Measurements from ENCODE around the gene NCKAP5L. TPM values are rescaled to one million over a fixed set of nuclear protein-coding genes. Genes with fewer than 3 reads are reported as not detected.

Gene NCKAP5L
- polyA plus RNA-seq, 1 donor (not counting 4 experiments of a cell fraction or from before 2014, with no cell fraction given) = 3.9 TPM

DNA sequence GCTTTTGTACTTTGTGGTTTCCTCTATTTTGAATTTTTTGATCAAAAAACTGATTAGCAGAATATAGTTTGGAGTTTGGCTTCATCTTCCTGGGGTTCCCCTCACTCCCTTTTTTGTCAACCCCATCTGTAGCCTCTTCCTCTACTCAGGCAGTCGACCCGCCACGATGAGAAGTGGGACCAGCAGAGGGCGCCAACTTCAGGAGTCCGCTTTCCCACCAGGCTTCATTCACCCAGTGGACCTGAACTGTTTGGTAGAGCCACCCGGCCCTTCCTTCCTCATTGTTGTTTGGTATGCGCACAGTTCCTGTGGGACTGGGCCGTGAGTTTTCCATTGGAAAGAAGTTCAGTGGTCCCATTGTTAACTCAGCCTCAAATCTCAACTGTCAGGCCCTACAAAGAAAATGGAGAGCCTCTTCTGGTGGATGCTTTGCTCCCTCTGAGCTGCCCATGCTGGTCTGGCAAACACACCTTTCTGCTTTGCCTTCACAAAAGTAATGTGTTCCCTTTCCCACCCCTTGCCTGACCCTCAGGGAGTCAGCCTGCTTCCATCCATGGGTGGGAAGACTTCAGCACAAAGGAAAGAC lies 65.1 kb downstream of the NCKAP5L start:
- Histone ChIP-seq H3K9me3 (ENCODE audit: control insufficient read depth, low read depth, low read length) (no peaks in the 10 kb centered on the region), H3K36me3 (ENCODE audit: control insufficient read depth in 2 of 2, extremely low read depth in 1 of 2, insufficient read depth in 2 of 2, low read length in 2 of 2) (peaks cover 46 to 48% of the 10 kb centered on the region in 2 experiments), H3K9ac (ENCODE audit: control insufficient read depth, extremely low read depth, insufficient read depth, low read length) (no peak overlapping the region), H3K79me2 (ENCODE audit: control insufficient read depth, insufficient read depth, low read length) (peaks cover 2% of the 10 kb centered on the region), H3K27me3 (ENCODE audit: control insufficient read depth, extremely low read depth, insufficient read depth, low read length) (no peaks in the 10 kb centered on the region), H3K4me2 (ENCODE audit: control insufficient read depth, extremely low read depth, insufficient read depth, low read depth, low read length) (no peak overlapping the region), H3K4me3 (ENCODE audit: control insufficient read depth in 2 of 3, extremely low read depth in 1 of 3, insufficient read depth in 2 of 3, low read depth in 1 of 3, low read length in 3 of 3) (no peak overlapping the region), H3K27ac (ENCODE audit: control insufficient read depth, insufficient read depth, low read length) (no peak overlapping the region), H3K9me1 (ENCODE audit: control insufficient read depth, extremely low read depth, insufficient read depth, low read length) (no peaks in the 10 kb centered on the region), H2AFZ (ENCODE audit: control insufficient read depth, low read length) (no peak overlapping the region), H4K20me1 (ENCODE audit: control insufficient read depth, extremely low read depth, insufficient read depth, low read length) (peaks cover 6% of the 10 kb centered on the region), H3K4me1 (ENCODE audit: control insufficient read depth, extremely low read depth, insufficient read depth, low read length) (no peaks in the 10 kb centered on the region)
- FAIRE-seq (no peak), DNase-seq (ENCODE audit: low read depth, low spot score) (no peak)
- TF ChIP-seq, protein P1, sequence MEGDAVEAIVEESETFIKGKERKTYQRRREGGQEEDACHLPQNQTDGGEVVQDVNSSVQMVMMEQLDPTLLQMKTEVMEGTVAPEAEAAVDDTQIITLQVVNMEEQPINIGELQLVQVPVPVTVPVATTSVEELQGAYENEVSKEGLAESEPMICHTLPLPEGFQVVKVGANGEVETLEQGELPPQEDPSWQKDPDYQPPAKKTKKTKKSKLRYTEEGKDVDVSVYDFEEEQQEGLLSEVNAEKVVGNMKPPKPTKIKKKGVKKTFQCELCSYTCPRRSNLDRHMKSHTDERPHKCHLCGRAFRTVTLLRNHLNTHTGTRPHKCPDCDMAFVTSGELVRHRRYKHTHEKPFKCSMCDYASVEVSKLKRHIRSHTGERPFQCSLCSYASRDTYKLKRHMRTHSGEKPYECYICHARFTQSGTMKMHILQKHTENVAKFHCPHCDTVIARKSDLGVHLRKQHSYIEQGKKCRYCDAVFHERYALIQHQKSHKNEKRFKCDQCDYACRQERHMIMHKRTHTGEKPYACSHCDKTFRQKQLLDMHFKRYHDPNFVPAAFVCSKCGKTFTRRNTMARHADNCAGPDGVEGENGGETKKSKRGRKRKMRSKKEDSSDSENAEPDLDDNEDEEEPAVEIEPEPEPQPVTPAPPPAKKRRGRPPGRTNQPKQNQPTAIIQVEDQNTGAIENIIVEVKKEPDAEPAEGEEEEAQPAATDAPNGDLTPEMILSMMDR (optimal IDR thresholded peaks at IDR 0.05 in 1 of 3, IDR thresholded peaks at IDR 0.05 in 1 of 3, conservative IDR thresholded peaks at IDR 0.05 in 1 of 3; ENCODE audit: extremely low read depth in 1 of 3, insufficient read depth in 2 of 3, low read length in 3 of 3) = peak; percentile 73 to 80 (median 79)
- no peak for TF ChIP-seq EZH2 (IDR thresholded peaks at IDR 0.05; ENCODE audit: low read length)
- dilution Hi-C loops (cut with MboI; ENCODE audit: extremely low pct_ligation_motif_present, low sequenced_read_pairs) = no loop called here

DNA sequence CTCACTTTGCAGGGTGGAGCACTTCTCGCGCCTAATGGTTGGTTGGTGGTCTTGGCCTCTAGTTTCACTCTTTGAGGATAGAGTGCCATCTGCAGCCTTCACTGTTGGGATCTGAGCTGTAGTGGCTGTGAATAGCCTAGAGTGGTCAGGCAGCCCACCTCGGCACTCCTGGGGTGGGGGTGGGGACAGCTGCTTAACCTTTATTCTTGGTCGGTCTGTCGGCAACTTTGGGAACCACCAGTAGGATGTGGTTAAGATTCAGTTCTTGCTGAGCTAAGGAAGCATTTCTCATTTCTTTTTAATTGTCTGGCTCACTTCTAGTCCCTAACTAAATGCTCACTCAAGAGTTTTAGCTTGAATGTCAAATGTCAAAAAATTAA lies 65.8 kb downstream of the NCKAP5L start:
- DNase-seq (ENCODE audit: low read depth, low spot score) = no peak
- peaks cover 51 to 54% of the 10 kb centered on the region in 2 experiments for H3K36me3 ChIP-seq (ENCODE audit: control insufficient read depth in 2 of 2, extremely low read depth in 1 of 2, insufficient read depth in 2 of 2, low read length in 2 of 2)
- H4K20me1 ChIP-seq (ENCODE audit: control insufficient read depth, extremely low read depth, insufficient read depth, low read length) = peaks cover 6% of the 10 kb centered on the region
- H3K9me1 ChIP-seq (ENCODE audit: control insufficient read depth, extremely low read depth, insufficient read depth, low read length) = no peaks in the 10 kb centered on the region
- no peaks in the 10 kb centered on the region for H3K9me3 ChIP-seq (ENCODE audit: control insufficient read depth, low read depth, low read length)
- H2AFZ ChIP-seq (ENCODE audit: control insufficient read depth, low read length) = no peak overlapping the region
- no peak for TF ChIP-seq EZH2 (IDR thresholded peaks at IDR 0.05; ENCODE audit: low read length)
- TF ChIP-seq, protein P1 (optimal IDR thresholded peaks at IDR 0.05 in 1 of 3, IDR thresholded peaks at IDR 0.05 in 1 of 3, conservative IDR thresholded peaks at IDR 0.05 in 1 of 3; ENCODE audit: extremely low read depth in 1 of 3, insufficient read depth in 2 of 3, low read length in 3 of 3) = no peak
- H3K79me2 ChIP-seq (ENCODE audit: control insufficient read depth, insufficient read depth, low read length) = peaks cover 3% of the 10 kb centered on the region
- H3K27ac ChIP-seq (ENCODE audit: control insufficient read depth, insufficient read depth, low read length) = no peak overlapping the region
- H3K27me3 ChIP-seq (ENCODE audit: control insufficient read depth, extremely low read depth, insufficient read depth, low read length) = no peaks in the 10 kb centered on the region
- H3K4me2 ChIP-seq (ENCODE audit: control insufficient read depth, extremely low read depth, insufficient read depth, low read depth, low read length) = no peak overlapping the region
- no peak overlapping the region for H3K4me3 ChIP-seq (ENCODE audit: control insufficient read depth in 2 of 3, extremely low read depth in 1 of 3, insufficient read depth in 2 of 3, low read depth in 1 of 3, low read length in 3 of 3)
- dilution Hi-C loops (cut with MboI; ENCODE audit: extremely low pct_ligation_motif_present, low sequenced_read_pairs) = no loop called here
- no peak for FAIRE-seq
- no peaks in the 10 kb centered on the region for H3K4me1 ChIP-seq (ENCODE audit: control insufficient read depth, extremely low read depth, insufficient read depth, low read length)
- no peak overlapping the region for H3K9ac ChIP-seq (ENCODE audit: control insufficient read depth, extremely low read depth, insufficient read depth, low read length)
